Measurements from ENCODE around the gene MUC22. TPM values are rescaled to one million over a fixed set of nuclear protein-coding genes. Genes with fewer than 3 reads are reported as not detected.
A peak's percentile ranks its signal among the peaks of the same experiment; 100 is the strongest.

The MUC22 gene
- total RNA-seq, 1 donor: not detected

- peak; percentile 93 for DNase-seq (ENCODE audit: insufficient read length, low spot score, missing footprints)
- H3K27me3 ChIP-seq (ENCODE audit: insufficient read depth, low read length): no peaks in the 10 kb centered on the region
- no peak overlapping the region for H2AFZ ChIP-seq (ENCODE audit: low read length)
- no peak overlapping the region for H3K27ac ChIP-seq (ENCODE audit: low read depth, low read length)
- no peaks in the 10 kb centered on the region for H3K9me3 ChIP-seq (ENCODE audit: low read depth, low read length)
- no peak overlapping the region for H3K4me2 ChIP-seq (ENCODE audit: insufficient read depth, low read length)
- peak; percentile 96 for TF ChIP-seq CTCF (IDR thresholded peaks at IDR 0.05; ENCODE audit: extremely low read depth, low read depth, low read length)
- no peaks in the 10 kb centered on the region for H3K36me3 ChIP-seq (ENCODE audit: insufficient read depth, low read length)
- no peaks in the 10 kb centered on the region for H3K79me2 ChIP-seq (ENCODE audit: insufficient read depth, low read length)
- H4K20me1 ChIP-seq (ENCODE audit: insufficient read depth, low read length): no peaks in the 10 kb centered on the region
- H3K4me3 ChIP-seq (ENCODE audit: insufficient read depth, low read length): no peak overlapping the region
- H3K4me1 ChIP-seq (ENCODE audit: insufficient read depth, low read length): peaks cover 11% of the 10 kb centered on the region
Measured at GRCh38 chr6:31068669-31069340, 58.5 kb downstream of the MUC22 start.

GRCh38 chr6:31070711-31071197 lies 60.5 kb downstream of the MUC22 start:
- H3K9me3 ChIP-seq (ENCODE audit: low read depth, low read length): no peaks in the 10 kb centered on the region
- H3K4me1 ChIP-seq (ENCODE audit: insufficient read depth, low read length): peaks cover 17% of the 10 kb centered on the region
- TF ChIP-seq CTCF (IDR thresholded peaks at IDR 0.05; ENCODE audit: extremely low read depth, low read depth, low read length): peak; percentile 84
- H4K20me1 ChIP-seq (ENCODE audit: insufficient read depth, low read length): no peaks in the 10 kb centered on the region
- no peaks in the 10 kb centered on the region for H3K36me3 ChIP-seq (ENCODE audit: insufficient read depth, low read length)
- no peak overlapping the region for H3K4me2 ChIP-seq (ENCODE audit: insufficient read depth, low read length)
- no peaks in the 10 kb centered on the region for H3K79me2 ChIP-seq (ENCODE audit: insufficient read depth, low read length)
- no peaks in the 10 kb centered on the region for H3K27me3 ChIP-seq (ENCODE audit: insufficient read depth, low read length)
- peak; percentile 95 for DNase-seq (ENCODE audit: insufficient read length, low spot score, missing footprints)
- peak overlapping the region; percentile 54 for H2AFZ ChIP-seq (ENCODE audit: low read length)
- no peak overlapping the region for H3K27ac ChIP-seq (ENCODE audit: low read depth, low read length)
- no peak overlapping the region for H3K4me3 ChIP-seq (ENCODE audit: insufficient read depth, low read length)

DNA sequence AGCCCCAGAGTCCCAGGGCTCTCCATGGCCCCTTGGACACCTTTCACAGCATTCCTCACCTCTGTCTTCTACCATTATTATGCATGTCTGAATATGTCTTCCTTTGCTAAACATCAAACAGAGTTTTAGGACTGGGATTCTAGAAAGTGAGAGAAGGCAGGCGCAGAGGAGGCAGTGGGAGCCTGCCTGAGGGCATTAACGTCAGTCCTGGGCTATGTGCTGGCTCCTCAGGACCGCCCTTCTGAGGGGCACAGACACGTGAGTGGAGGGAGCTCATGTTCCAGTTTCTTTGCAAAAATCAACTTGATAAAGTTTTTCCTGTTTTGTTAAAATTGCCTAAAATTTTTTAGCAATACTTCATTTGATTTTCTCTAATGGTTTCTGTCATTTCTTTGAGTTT lies 64.1 kb downstream of the MUC22 start:
- Histone ChIP-seq H3K36me3 (ENCODE audit: insufficient read depth, low read length) (no peaks in the 10 kb centered on the region), H3K27ac (ENCODE audit: low read depth, low read length) (no peak overlapping the region), H4K20me1 (ENCODE audit: insufficient read depth, low read length) (no peaks in the 10 kb centered on the region), H3K9me3 (ENCODE audit: low read depth, low read length) (no peaks in the 10 kb centered on the region), H2AFZ (ENCODE audit: low read length) (peak overlapping the region; percentile 20), H3K27me3 (ENCODE audit: insufficient read depth, low read length) (no peaks in the 10 kb centered on the region), H3K79me2 (ENCODE audit: insufficient read depth, low read length) (no peaks in the 10 kb centered on the region), H3K4me2 (ENCODE audit: insufficient read depth, low read length) (no peak overlapping the region), H3K4me1 (ENCODE audit: insufficient read depth, low read length) (peaks cover 29% of the 10 kb centered on the region), H3K4me3 (ENCODE audit: insufficient read depth, low read length) (no peak overlapping the region)
- TF ChIP-seq CTCF (IDR thresholded peaks at IDR 0.05; ENCODE audit: extremely low read depth, low read depth, low read length): no peak
- no peak for DNase-seq (ENCODE audit: insufficient read length, low spot score, missing footprints)

DNA sequence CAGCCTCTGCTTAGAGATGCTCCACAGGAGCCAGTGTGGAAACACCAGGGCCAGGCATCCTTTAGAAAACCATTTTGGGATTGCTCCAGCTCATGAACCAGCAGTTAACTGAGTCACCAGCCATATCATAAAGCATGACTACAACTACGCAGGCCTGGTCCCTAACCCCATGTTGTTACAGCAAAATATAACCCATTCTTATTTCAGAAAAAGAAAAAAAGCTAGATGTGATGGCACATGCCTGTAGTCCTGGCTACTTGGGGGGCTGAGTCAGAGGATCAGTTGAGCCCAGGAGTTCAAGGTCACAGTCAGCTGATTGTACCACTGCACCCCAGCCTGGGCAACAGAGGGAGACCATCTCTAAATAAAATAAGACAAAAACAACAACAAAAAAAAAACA lies 65.3 kb downstream of the MUC22 start:
- no peaks in the 10 kb centered on the region for H4K20me1 ChIP-seq (ENCODE audit: insufficient read depth, low read length)
- H3K4me3 ChIP-seq (ENCODE audit: insufficient read depth, low read length): no peak overlapping the region
- H3K27ac ChIP-seq (ENCODE audit: low read depth, low read length): peak overlapping the region; percentile 56
- peak; percentile 84 for DNase-seq (ENCODE audit: insufficient read length, low spot score, missing footprints)
- no peaks in the 10 kb centered on the region for H3K27me3 ChIP-seq (ENCODE audit: insufficient read depth, low read length)
- no peak for TF ChIP-seq CTCF (IDR thresholded peaks at IDR 0.05; ENCODE audit: extremely low read depth, low read depth, low read length)
- no peaks in the 10 kb centered on the region for H3K79me2 ChIP-seq (ENCODE audit: insufficient read depth, low read length)
- H3K9me3 ChIP-seq (ENCODE audit: low read depth, low read length): no peaks in the 10 kb centered on the region
- no peak overlapping the region for H3K4me2 ChIP-seq (ENCODE audit: insufficient read depth, low read length)
- no peaks in the 10 kb centered on the region for H3K36me3 ChIP-seq (ENCODE audit: insufficient read depth, low read length)
- H3K4me1 ChIP-seq (ENCODE audit: insufficient read depth, low read length): peaks cover 28% of the 10 kb centered on the region
- no peak overlapping the region for H2AFZ ChIP-seq (ENCODE audit: low read length)

Measured in osteoblast (primary cell).